Fibroblast of mammary gland (primary cell): ENCODE measurements around the gene SMIM36.

Experiments
- DNase-seq: peaks from one replicate; pipeline ENCODE4 v3.0.0-alpha.2; 2010; ENCODE audit warnings: low read depth
- H3K4me3 ChIP-seq: 2 replicates; pipeline ENCODE4 v1.5.1; 2011; ENCODE audit warnings: low read depth, mild to moderate bottlenecking, low read length, moderate library complexity; ENCODE audit not compliant: control insufficient read depth
- CTCF ChIP-seq: conservative IDR thresholded peaks from 2 replicates; pipeline ENCODE4 v1.5.1; 2011; ENCODE audit warnings: low read depth, low read length, inconsistent platforms; ENCODE audit not compliant: control insufficient read depth, insufficient read depth

The SMIM36 gene

GRCh38 chr17:55421179-55421934 is 89.9 kb downstream of the SMIM36 start, which contains the start of gene MMD:
MMD (minus strand) TSS chr17:55421835; CDS start chr17:55421695, 140 bp downstream.
- TF ChIP-seq CTCF, result no peak
- peak within 1 kb of the TSS; percentile 95 for H3K4me3 ChIP-seq
- DNase-seq, result no peak

- peak; percentile 28 for DNase-seq
- TF ChIP-seq CTCF, result no peak
Observed at GRCh38 chr17:55420776-55421178, 90.5 kb downstream of the SMIM36 start.

GRCh38 chr17:55420067-55420775 is 91.0 kb downstream of the SMIM36 start:
- TF ChIP-seq CTCF, result no peak
- peak overlapping the region; percentile 95 for H3K4me3 ChIP-seq
- DNase-seq, result no peak

More at GRCh38 chr17:55420776-55421178, 90.5 kb downstream of the SMIM36 start:
- peak overlapping the region; percentile 95 for H3K4me3 ChIP-seq

- no peak for TF ChIP-seq CTCF
- no peak overlapping the region for H3K4me3 ChIP-seq
- DNase-seq, result no peak
Observed at GRCh38 chr17:55418369-55419268, 92.6 kb downstream of the SMIM36 start.

GRCh38 chr17:55417411-55418268 is 93.6 kb downstream of the SMIM36 start:
- no peak for DNase-seq
- H3K4me3 ChIP-seq, result no peak overlapping the region
- TF ChIP-seq CTCF, result no peak
